GM12878 (cell line): ENCODE data around the gene BCAS4. TPM values are rescaled to one million over a fixed set of nuclear protein-coding genes. Genes with fewer than 3 reads are reported as not detected.

Experiments
- BCL3 ChIP-seq: IDR thresholded peaks from 2 replicates; pipeline ENCODE4 v1.6.1; 2011; ENCODE audit warnings: borderline replicate concordance, low read depth, mild to moderate bottlenecking, moderate library complexity, low read length; ENCODE audit not compliant: insufficient read depth, poor library complexity, severe bottlenecking
- BRCA1 ChIP-seq: IDR thresholded peaks from 2 replicates; pipeline ENCODE4 v1.6.1; 2011; ENCODE audit warnings: low read depth, low read length, improper control_type of control experiment
- CBX5 ChIP-seq: sonication (generic); IDR thresholded peaks from 2 replicates; pipeline ENCODE4 v1.6.1; 2016; ENCODE audit warnings: low read depth, moderate library complexity, mild to moderate bottlenecking, inconsistent platforms
- CREM ChIP-seq: IDR thresholded peaks from 2 replicates; pipeline ENCODE4 v1.6.1; 2014; ENCODE audit warnings: antibody characterized with exemption, low read depth
- ESRRA ChIP-seq: IDR thresholded peaks from 2 replicates; pipeline ENCODE4 v1.6.1; 2012; ENCODE audit warnings: mild to moderate bottlenecking, low read length, improper control_type of control experiment
- KLF5 ChIP-seq: fragments of 450-650 bp; IDR thresholded peaks from 2 replicates; pipeline ENCODE4 v1.6.1; 2014; ENCODE audit warnings: mild to moderate bottlenecking; ENCODE audit not compliant: partially characterized antibody
- MEF2A ChIP-seq: IDR thresholded peaks from 2 replicates; pipeline ENCODE4 v1.6.1; 2011; ENCODE audit warnings: low read depth, mild to moderate bottlenecking, low read length, moderate library complexity; ENCODE audit not compliant: insufficient read depth
- NR2C2 ChIP-seq: IDR thresholded peaks from 2 replicates; pipeline ENCODE4 v1.6.1; 2011; ENCODE audit warnings: borderline replicate concordance, low read depth; ENCODE audit not compliant: control insufficient read depth, insufficient read length
- PAX5 ChIP-seq: IDR thresholded peaks from 2 replicates; pipeline ENCODE4 v1.6.1; 2011; ENCODE audit warnings: low read depth, low read length, borderline replicate concordance
- PBX3 ChIP-seq: IDR thresholded peaks from 2 replicates; pipeline ENCODE4 v1.6.1; 2011; ENCODE audit warnings: mild to moderate bottlenecking, low read depth, low read length, moderate library complexity; ENCODE audit not compliant: insufficient replicate concordance
- PML ChIP-seq: IDR thresholded peaks from 2 replicates; pipeline ENCODE4 v1.6.1; 2012; ENCODE audit warnings: low read length, inconsistent platforms
- STAT3 ChIP-seq: IDR thresholded peaks from 2 replicates; pipeline ENCODE4 v1.6.1; 2011; ENCODE audit warnings: low read depth, low read length, improper control_type of control experiment
- TAF1 ChIP-seq: IDR thresholded peaks from 2 replicates; pipeline ENCODE4 v1.6.1; 2011; ENCODE audit warnings: mild to moderate bottlenecking, low read depth, low read length, borderline replicate concordance
- TARDBP ChIP-seq: IDR thresholded peaks from 2 replicates; pipeline ENCODE4 v1.6.1; 2016; ENCODE audit warnings: borderline replicate concordance
- TBL1XR1 ChIP-seq: IDR thresholded peaks from 2 replicates; pipeline ENCODE4 v1.6.1; 2012; ENCODE audit warnings: low read depth, low read length, improper control_type of control experiment
- ZBTB40 ChIP-seq: fragments of 450-650 bp; IDR thresholded peaks from 2 replicates; pipeline ENCODE4 v1.6.1; 2016; ENCODE audit warnings: mild to moderate bottlenecking, moderate library complexity, borderline replicate concordance
- ZZZ3 ChIP-seq: IDR thresholded peaks from 2 replicates; pipeline ENCODE4 v1.6.1; 2011; ENCODE audit warnings: low read depth; ENCODE audit not compliant: control insufficient read depth, insufficient read length
- polyA plus RNA-seq, 11 experiments: library from polyadenylated mRNA; depleted of rRNA in 4 of 11; unstranded in 6 of 11; stranded (reverse) in 5 of 11; fragments of >200 nt; fragmentation: Nextera tagmentation in 4 of 11; fragmentation: Illumina TruSeq in 1 of 11; extraction: Ambion mirVana in 4 of 11; extraction: Trizol in 1 of 11; gene quantifications; 1 replicate in 1 of 11; 2 replicates in 10 of 11; pipeline versions ENCODE4 v1.2.1 to v1.2.3, GENCODE V29; 2011 to 2016; ENCODE audit warnings: inconsistent platforms in 2 of 11, missing spikeins in 2 of 11, low read depth in 1 of 11
- total RNA-seq, 4 experiments: library from RNA; depleted of rRNA in 3 of 4; stranded (reverse); fragments of >200 nt in 3 of 4; fragmentation: Illumina TruSeq in 1 of 4; extraction: Trizol in 1 of 4; gene quantifications; 2 replicates each; pipeline versions ENCODE4 v1.2.1 to v1.2.3, GENCODE V29; 2013 to 2021
- TF ChIP-seq, protein P1 (sequence below): IDR thresholded peaks from 2 replicates; pipeline ENCODE4 v1.6.1; 2012; ENCODE audit warnings: low read depth, low read length, improper control_type of control experiment
- TF ChIP-seq, protein P2 (sequence below), 3 experiments: IDR thresholded peaks in 2 of 3; conservative IDR thresholded peaks in 1 of 3; 2 replicates each; pipeline ENCODE4 v1.5.1; 2011; ENCODE audit warnings: low read depth in 3 of 3, low read length in 3 of 3, mild to moderate bottlenecking in 3 of 3, control low read depth in 2 of 3, moderate library complexity in 2 of 3, inconsistent platforms in 1 of 3, mixed read lengths in 1 of 3; ENCODE audit not compliant: control insufficient read depth in 2 of 3, insufficient read depth in 1 of 3; ENCODE audit errors: extremely low read depth in 1 of 3

The BCAS4 gene
- total and polyA plus RNA-seq, 10 of the 15 experiments (the other 5 are each of a cell fraction or from before 2014, with no cell fraction given): 14.8 to 214 (median 65.3) TPM

GRCh38 chr20:50794846-50795634 lies at the start of gene BCAS4 (continued):
- TF ChIP-seq ZBTB40 (no peak), MEF2A (peak; percentile 85; the same call in 1 of the 2 replicates), PBX3 (no peak), PML (no peak), STAT3 (no peak), PAX5 (peak; percentile 72; the same call in 1 of the 2 replicates), NR2C2 (no peak), TARDBP (no peak), ZZZ3 (no peak), KLF5 (peak; percentile 26), CREM (no peak), CBX5 (0 out of 2 replicates have a peak, but pooled peaks have one; percentile 39), BCL3 (peak; percentile 62), TBL1XR1 (no peak), TAF1 (peak; percentile 57), BRCA1 (no peak), ESRRA (no peak)
- TF ChIP-seq, protein P1, sequence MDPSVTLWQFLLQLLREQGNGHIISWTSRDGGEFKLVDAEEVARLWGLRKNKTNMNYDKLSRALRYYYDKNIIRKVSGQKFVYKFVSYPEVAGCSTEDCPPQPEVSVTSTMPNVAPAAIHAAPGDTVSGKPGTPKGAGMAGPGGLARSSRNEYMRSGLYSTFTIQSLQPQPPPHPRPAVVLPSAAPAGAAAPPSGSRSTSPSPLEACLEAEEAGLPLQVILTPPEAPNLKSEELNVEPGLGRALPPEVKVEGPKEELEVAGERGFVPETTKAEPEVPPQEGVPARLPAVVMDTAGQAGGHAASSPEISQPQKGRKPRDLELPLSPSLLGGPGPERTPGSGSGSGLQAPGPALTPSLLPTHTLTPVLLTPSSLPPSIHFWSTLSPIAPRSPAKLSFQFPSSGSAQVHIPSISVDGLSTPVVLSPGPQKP: 0 out of 2 replicates have a peak, but pooled peaks have one; percentile 17
- TF ChIP-seq, protein P2, sequence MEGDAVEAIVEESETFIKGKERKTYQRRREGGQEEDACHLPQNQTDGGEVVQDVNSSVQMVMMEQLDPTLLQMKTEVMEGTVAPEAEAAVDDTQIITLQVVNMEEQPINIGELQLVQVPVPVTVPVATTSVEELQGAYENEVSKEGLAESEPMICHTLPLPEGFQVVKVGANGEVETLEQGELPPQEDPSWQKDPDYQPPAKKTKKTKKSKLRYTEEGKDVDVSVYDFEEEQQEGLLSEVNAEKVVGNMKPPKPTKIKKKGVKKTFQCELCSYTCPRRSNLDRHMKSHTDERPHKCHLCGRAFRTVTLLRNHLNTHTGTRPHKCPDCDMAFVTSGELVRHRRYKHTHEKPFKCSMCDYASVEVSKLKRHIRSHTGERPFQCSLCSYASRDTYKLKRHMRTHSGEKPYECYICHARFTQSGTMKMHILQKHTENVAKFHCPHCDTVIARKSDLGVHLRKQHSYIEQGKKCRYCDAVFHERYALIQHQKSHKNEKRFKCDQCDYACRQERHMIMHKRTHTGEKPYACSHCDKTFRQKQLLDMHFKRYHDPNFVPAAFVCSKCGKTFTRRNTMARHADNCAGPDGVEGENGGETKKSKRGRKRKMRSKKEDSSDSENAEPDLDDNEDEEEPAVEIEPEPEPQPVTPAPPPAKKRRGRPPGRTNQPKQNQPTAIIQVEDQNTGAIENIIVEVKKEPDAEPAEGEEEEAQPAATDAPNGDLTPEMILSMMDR (IDR thresholded peaks at IDR 0.05 in 2 of 3, conservative IDR thresholded peaks at IDR 0.05 in 1 of 3; ENCODE audit: control insufficient read depth in 2 of 3, extremely low read depth in 1 of 3, insufficient read depth in 1 of 3, low read depth in 3 of 3, low read length in 3 of 3): peak; percentile 71 to 92 (median 76); a peak in 5 of 6 replicates
